Activated CD4-positive, alpha-beta T cell treated with anti-CD3 and anti-CD28 coated beads, Interleukin-10, Interleukin-2, amounts not matched to agents 100 ng/mL and 50 ng/mL, durations not matched to agents 16 hours and 8 hours (primary cell): ENCODE data around the gene SPECC1.
"Not testable (repeated sequence)": the region's sequence is repeated elsewhere in the genome, so short reads cannot be mapped to it uniquely, and the experiment has no call there.

ENCODE experiments used
- DNase-seq: peaks from one replicate; pipeline ENCODE4 v3.0.0-alpha.2; 2020

SPECC1 gene

GRCh38 chr17:20284022-20284421 lies 274.9 kb downstream of the SPECC1 start:
- no peak for DNase-seq

GRCh38 chr17:20284570-20285295 lies 275.6 kb downstream of the SPECC1 start:
- DNase-seq, result no peak

GRCh38 chr17:20289984-20290383 lies 280.8 kb downstream of the SPECC1 start:
- DNase-seq, result no peak

- no peak for DNase-seq
These were observed 282.7 kb downstream of the SPECC1 start for GRCh38 chr17:20291853-20292252.

GRCh38 chr17:20293501-20293900 lies 284.3 kb downstream of the SPECC1 start:
- DNase-seq, result no peak

GRCh38 chr17:20294120-20294519 lies 285.0 kb downstream of the SPECC1 start:
- no peak for DNase-seq

GRCh38 chr17:20299013-20299412 lies 289.9 kb downstream of the SPECC1 start:
- DNase-seq, result no peak

- DNase-seq, result no peak
These were observed 291.3 kb downstream of the SPECC1 start for GRCh38 chr17:20300436-20300934.

GRCh38 chr17:20302246-20302917 lies 293.2 kb downstream of the SPECC1 start:
- DNase-seq, result no peak

- no peak for DNase-seq
These were observed 295.8 kb downstream of the SPECC1 start for GRCh38 chr17:20304961-20305360.

- no peak for DNase-seq
These were observed 297.8 kb downstream of the SPECC1 start for GRCh38 chr17:20306924-20307323.

GRCh38 chr17:20307326-20307910 lies 298.3 kb downstream of the SPECC1 start:
- no peak for DNase-seq

- no peak for DNase-seq
These were observed 301.3 kb downstream of the SPECC1 start for GRCh38 chr17:20310481-20310880.

GRCh38 chr17:20313306-20313705 lies 304.1 kb downstream of the SPECC1 start:
- DNase-seq, result no peak

GRCh38 chr17:20313891-20314290 lies 304.7 kb downstream of the SPECC1 start:
- no peak for DNase-seq

- DNase-seq, result no peak
These were observed 305.7 kb downstream of the SPECC1 start for GRCh38 chr17:20314834-20315233.

GRCh38 chr17:20315311-20315710 lies 306.2 kb downstream of the SPECC1 start:
- DNase-seq, result no peak

- no peak for DNase-seq
These were observed 306.7 kb downstream of the SPECC1 start for GRCh38 chr17:20315821-20316220.

- peak; percentile 83 for DNase-seq
These were observed 311.5 kb downstream of the SPECC1 start for GRCh38 chr17:20320535-20321229.

GRCh38 chr17:20321357-20321756 lies 312.2 kb downstream of the SPECC1 start:
- not testable (repeated sequence) for DNase-seq

GRCh38 chr17:20327739-20328138 lies 318.6 kb downstream of the SPECC1 start:
- DNase-seq, result not testable (repeated sequence)

- not testable (repeated sequence) for DNase-seq
These were observed 342.2 kb downstream of the SPECC1 start for GRCh38 chr17:20351405-20351804.

GRCh38 chr17:20352567-20352966 lies 343.4 kb downstream of the SPECC1 start:
- DNase-seq, result not testable (repeated sequence)
